GM21360 (cell line): ENCODE measurements around the gene EXOC4.
A peak's percentile ranks its signal among the peaks of the same experiment; 100 is the strongest.

Source experiments
- ATAC-seq: cut with Tn5 transposase; IDR thresholded peaks from one replicate; pipeline ENCODE4 v1.9.1; 2021; ENCODE audit warnings: mild to moderate bottlenecking, moderate library complexity; ENCODE audit not compliant: unreplicated experiment

The EXOC4 gene

DNA sequence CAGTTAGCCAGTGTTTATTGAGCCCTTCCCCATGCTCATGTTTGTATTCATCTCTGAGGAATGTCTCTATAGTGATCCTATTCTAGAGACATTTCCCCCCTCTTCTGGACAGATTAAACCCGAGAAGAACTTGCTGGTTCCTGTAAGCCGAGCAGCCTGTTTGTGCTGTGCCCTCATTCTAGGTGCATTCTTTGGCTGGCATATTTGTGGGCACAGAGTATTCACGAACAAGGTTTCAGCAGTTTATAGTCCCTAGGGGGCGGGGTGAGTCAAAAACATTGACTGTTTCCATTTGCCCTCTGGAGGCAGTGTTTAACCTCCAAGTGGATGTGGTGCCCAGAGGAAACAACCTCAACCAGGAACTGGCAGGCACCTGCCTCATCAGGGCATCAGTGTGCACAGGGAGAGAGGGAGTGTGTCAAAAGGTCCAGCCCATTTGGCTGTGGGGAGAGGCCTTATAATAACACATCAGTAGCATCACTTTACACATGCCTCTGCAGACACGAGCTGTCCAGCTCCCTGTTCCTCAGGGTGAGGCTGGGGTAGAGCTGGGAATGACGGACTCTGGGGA, 600.9 kb downstream of the EXOC4 start:
- ATAC-seq = peak; percentile 81

DNA sequence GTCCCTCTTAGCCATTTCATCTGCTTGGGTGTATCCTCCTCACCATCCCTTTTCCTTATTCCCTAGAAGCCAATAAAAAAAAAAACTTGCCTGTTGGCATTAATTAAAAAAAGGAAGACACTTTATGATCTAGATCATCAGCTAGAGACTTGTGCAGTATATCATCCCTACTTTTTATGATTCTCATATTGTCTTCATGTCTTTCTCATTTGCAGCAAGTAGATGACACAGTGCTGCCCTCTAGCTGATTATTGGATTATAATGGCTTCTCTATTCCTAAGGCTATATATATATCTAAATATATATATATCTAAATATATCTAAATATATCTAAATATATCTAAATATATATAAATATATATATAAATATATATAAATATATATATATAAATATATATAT, 601.9 kb downstream of the EXOC4 start:
- ATAC-seq = no peak

DNA sequence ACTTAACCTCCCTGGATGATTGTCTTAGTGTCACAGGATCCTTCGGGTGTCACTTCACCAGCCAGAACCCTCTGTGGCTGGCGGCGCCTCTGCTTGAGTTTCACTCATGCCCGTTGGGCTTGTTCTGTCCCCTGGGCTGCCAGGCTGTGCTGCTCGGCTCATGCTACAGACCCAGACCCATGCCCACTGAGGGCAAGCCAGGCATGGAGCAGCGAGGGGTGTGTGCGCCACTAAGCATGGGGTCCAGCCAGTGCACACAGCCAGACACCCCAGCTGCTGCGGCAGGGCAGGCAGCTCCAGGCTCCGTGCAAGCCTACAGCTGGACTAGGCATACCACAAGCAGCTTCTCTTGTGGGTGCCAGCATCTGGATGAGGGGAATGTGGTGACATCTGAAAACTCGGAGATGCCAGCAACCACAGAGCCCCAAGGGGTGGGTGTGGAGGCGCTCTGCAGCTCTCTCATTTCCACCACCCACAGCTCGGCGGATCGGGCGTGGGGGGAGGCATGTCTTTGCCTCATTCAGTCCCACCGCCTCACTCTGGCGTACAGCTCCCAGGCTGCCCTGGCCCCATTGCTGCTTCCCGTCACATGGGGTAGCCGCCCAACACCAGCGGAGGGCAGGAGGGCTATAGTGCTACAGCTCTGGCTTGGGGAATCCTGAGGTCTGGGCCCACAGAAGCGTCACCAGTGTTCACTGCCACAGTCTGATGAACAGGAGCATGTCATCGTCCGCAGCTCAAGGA, 604.7 kb downstream of the EXOC4 start:
- no peak for ATAC-seq

DNA sequence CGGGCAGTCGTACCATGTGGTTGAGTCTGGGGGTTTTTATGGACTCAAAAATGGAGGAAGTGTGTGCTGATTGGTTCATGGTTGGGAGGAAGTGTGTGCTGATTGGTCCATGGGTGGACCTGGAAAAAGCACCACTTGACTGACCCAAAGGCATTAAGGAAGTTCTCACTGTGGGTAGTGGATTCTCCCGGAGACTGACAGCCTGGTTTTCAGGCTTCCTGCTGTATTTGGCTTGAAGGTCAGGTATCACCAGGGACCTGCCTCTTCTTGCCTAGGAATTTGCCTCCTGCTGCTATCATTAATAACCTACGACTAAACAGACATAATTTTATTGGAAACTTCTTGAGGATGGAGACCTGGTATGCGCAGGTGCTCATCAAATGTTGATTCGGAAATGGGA, 605.4 kb downstream of the EXOC4 start:
- no peak for ATAC-seq

DNA sequence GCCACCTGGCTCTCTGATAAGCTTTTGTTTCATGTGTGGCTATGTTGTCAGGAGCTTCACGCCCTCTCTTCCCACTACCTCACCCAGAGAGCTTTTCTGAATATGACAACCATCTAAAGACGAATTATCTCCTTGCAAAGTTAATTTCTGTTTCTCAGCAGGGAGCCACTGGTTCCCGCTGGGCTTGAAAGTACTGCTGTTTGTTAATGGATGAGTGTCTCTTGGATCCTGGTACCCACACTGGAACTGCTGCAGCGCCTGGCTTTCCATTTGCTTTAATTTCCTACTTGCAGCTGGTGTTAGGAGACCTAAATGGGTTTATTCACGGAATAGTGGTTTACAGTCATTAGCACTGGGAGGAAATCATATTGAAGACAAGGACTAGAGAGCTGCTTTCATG, 606.4 kb downstream of the EXOC4 start:
- ATAC-seq = no peak

DNA sequence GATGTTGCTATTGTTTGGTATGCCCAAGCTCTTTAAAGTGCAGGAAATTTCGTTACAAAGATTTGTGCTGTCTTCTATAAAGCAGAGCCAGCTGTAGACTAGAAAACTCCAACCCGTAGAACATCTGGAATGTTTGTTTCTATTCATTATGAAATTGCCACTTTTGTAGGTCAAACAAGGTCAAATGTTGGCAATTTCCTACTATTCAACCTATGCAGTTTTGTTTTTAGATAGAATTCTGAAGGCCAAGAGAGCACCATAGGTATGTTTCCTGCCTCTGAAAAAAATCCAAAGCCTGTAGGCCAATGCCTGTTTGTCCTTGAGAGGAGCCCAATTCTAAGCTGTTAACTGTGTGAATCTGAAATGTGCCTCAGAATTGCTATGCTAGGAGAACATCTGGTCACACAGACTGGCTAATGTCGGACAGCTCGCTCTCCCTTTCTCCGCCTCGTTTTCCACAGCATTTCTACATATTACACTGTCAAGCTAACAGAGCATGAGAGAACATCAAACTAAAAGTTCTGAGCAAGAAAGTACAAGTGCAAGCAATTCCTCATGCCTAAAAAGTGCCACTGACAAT, 607.1 kb downstream of the EXOC4 start:
- no peak for ATAC-seq

DNA sequence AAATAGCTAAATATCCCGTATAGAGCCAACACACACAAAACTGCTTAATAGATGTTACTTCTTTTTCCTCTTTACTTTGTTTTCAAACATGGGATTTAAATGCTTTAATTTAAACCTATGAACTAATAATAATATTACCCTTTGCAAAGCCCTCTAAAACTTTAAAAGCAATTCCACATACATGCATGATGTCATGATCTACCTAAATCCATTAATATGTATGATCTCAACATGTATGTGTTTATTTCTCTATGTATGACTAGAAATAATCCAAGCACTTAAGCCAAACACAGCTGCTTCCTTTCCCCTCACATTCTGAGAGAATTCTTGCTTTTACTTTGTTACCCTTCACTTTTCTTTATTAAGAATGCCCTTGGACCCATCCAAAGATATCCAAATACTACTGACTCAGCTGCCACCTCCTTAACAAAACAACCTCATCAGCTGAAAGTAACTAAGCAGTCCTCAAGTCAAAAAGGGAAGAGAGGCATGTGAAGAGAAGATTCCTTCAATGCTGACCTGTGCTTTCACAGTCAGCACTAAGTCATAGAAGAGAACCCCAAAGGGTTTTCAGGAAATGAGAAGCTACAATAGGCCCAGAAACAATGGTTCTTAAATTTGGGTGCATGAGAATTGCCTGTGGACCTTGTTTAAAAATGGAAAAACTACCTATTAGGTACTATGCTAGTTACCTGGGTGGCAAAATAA, 607.9 kb downstream of the EXOC4 start:
- ATAC-seq = no peak

DNA sequence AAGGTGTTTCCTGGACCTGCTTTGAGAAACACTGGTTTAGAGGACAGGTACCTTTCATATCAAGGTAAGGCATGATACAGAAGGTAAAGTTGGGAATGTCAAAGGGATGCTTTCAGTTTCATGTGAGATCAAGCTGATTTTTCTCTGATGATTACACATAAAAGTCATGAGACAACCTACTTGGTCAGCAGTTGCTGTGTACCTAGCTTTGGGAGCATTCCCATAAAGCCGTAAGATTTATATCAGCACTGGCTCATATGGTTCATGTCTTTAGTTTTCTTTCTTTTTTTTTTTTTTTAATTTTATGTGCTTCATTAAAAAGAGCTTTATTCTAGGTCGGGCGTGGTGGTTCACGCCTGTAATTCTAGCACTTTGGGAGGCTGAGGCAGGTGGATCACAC, 609.0 kb downstream of the EXOC4 start:
- no peak for ATAC-seq

DNA sequence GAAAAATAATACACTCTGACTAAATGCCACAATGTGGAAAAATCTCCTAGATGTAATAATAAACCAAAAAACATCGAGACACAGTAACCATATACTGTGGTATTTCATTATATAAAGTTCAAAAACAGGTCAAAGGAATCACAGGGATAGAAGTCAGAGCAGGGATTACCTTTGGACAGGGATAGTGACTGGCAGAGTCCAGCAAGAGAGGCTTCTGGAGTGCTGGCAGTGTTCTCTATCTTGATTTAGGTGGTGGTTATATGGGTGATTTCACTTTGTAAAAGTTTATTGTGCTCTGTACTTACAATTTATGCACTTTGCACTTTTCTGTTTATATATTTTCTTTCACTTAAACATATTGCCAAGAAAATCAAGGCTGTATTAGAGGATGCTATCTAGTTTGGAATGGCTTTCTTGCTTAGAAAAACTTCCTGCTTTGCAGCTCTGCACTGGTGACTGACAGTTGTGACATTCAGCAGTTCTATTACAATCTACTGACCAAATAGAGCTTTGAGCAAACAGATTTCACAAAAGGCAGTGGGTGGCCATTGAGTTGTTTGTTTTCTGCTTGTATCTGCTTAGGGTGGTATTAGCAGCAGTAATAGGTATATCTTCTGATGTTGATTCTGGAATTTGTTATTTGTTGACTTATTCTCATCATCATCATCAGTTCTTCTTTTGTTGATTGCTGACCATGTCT, 610.6 kb downstream of the EXOC4 start:
- no peak for ATAC-seq

DNA sequence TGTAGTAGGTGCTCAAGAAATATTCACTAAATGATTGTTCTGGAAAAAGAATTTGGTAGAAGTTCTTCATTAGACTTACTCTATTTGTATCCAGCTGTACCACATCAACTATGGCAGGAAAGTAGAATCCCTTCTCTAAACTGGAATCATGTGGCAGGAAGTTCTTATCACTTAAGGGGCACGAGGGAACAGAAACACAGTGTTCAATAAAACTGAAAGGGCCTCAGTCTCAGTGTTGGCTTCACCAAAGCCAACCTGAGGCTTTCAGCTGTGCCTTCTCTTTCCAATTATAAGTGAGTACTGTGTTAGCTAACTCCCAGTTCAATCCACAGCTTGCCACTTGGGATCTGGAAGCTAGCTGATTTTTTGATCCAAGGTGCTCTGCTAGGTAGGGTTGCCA, 616.7 kb downstream of the EXOC4 start:
- ATAC-seq = no peak

DNA sequence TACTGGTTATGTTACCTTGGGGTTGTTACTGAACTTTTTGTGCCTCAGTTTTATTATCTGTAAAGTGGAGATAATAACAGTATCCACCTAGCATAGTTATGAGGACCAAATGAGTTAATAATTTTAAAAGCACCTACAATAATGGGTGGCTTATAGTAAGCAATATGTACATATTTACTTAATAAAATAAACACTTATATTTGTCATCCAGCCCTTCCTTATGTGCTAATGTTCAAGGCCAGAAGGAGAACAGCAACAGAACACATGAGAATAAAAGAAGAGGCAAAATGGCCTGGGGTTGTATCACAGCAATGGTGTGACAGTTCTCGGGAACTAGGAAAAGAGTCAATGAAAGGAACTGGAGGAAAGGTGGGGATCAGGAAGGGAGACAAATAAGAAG, 618.9 kb downstream of the EXOC4 start:
- ATAC-seq = no peak

DNA sequence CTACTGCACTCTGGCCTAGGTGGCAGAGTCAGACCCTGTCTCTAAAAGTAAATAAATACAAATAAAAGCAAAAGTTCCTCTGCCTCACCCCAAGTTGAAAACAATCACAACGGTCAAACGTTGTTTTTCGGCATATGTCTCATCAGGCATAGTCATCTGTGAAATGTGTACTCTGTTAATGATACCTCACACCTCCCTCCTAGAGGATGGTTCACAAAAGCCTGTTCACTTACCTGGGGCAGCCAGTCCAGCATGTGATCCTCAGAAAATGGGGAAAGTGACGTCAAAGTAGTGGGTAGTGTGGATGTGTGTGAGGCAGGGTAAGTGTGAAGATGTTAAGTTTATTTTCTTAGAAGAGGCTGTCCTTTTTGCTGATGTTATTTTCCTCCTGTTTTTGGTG, 620.3 kb downstream of the EXOC4 start:
- ATAC-seq = no peak

DNA sequence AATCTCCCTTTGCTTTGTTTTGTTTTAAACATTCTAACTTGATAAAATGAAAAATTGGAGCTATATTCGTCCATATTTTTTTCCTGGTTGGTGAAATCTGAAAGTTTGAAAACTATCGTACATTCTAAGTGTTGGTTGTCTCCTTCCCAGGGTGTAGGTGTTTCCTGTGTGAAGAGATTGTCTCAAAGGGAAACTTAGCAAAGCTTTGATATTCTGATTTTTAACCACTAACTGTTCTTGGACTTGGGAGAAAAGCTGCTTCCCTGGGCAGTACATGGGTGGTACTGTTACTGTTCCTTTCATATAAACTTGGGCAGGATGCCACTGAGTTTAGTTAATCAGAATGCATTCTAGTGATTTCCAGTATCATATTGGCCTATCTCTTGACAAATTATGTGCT, 620.8 kb downstream of the EXOC4 start:
- ATAC-seq = no peak

DNA sequence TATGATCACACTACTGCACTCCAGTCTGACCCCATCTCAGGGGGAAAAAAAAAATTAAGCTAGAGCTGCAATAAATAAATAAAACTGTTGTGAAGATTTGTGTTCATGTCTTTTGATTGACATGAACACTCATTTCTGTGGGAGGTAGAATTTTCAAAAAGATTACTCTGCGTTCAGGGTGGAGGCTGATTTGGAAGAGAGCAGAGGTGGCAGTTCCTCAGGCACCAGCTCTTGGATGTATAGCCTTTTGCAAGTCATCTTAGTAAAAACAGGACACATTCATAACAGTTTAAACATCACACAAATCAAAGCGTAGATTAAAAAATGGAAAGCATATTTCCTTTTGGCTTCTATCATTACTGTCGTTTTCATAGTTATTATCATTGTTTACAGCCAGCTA, 630.7 kb downstream of the EXOC4 start:
- no peak for ATAC-seq

DNA sequence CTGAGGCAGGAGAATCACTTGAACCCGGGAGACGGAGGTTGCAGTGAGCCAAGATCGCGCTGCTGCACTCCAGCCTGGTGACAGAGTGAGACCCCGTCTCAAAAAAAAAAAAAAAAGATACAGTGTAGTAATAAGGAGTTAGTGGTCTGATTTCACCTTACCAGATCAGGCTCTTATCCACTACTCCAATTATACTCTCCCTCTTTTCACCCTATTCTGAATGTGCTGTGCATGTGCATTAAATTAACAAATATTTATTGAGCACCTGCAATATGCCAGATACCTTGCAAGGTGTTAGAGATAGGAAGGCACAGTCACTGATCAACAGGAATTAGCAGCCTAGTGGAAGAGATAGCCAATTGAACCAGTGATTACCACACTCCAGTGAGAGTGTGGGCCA, 632.3 kb downstream of the EXOC4 start:
- no peak for ATAC-seq

DNA sequence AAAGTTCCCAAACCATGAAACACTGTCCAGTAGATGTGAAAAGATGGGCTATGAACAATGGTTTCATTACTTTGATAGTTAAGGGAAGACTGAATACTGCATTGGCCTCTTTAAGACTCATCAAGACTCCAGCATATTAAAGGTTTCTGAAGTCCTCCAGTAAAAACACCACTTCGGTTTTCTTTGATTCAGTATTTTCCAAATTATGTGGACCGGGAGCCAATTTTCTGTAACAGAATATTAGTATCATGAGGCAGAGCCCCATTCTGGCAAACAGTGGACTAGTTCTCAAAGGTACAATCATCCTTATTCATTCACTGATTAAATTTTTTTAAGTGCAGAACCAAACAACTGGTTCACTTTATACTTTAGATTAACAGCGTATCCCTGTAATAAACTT, 633.2 kb downstream of the EXOC4 start:
- no peak for ATAC-seq

DNA sequence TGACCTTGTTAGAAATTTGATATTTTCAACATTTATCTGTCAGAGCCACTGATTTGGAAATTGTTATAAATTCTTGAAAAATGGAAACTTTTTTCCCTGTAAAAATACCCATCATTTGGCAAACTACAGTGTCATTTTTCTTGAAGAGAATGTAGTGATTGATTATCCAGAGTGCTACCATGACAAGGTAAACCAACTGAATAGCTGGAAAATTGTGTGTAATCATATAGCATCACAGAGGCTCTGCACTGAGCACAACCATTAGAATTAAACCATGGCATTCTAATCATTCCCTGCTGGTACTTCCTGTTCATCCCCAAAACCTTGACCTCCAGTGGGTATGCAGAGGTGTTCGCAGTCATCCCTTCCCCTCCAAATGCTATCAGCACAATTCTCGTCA, 633.9 kb downstream of the EXOC4 start:
- no peak for ATAC-seq

DNA sequence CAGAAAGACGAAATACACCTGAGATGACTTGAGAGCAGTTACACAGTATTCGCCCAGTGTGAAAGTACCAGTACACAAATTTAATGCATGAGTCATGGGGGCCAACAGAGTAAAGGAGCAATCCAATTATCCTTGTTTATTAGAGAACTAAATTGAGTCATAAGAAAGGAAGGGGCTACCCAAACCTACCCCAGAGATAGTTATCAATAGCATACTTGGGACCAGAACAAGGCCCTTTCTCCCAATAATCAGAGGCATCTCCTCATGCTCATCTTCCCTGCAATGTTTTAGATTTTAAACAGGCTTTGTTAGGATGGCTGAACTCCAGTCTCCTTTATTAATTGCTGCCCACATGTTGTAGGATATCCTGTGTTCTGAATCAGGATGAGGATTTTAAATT, 634.6 kb downstream of the EXOC4 start:
- no peak for ATAC-seq

DNA sequence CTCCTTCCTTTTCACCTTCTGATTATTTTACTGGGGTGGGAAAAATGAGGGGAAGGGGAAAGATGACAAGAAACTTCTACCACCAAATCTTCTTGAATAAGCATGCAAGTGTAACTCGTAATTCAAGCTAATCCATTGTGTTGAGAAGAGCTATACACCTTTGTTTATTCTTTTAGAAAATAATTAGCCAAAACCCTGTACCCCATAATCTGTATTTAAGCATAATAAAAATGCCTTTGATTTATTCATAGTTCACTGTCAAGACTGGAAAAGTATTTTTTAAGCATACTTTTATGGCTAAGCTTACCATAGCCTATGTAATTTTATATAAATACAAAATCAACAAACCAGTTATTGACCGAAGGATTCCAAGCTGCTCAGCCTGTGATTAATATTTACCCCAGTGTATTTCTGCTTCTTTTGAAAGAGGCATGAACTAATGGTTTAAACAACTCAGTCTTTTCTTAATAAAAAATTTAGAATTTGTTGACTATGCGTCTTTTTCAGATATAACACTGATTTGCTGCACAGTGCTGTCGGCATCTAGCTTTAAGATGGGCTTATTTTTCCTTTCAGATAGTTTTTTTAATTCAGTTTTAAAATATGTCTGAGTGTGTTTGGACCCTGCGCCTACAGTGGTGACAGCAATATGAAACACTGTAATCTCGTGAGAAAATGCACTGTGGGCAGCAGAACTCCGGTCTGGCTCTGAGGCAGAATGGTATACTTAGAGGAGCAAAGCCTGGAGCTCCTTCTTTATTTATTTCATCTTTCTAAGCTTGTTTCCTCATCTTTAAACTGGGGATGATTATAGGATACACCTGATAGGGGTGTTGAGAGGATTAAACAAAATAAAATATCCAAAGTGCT, 635.4 kb downstream of the EXOC4 start:
- ATAC-seq = no peak

DNA sequence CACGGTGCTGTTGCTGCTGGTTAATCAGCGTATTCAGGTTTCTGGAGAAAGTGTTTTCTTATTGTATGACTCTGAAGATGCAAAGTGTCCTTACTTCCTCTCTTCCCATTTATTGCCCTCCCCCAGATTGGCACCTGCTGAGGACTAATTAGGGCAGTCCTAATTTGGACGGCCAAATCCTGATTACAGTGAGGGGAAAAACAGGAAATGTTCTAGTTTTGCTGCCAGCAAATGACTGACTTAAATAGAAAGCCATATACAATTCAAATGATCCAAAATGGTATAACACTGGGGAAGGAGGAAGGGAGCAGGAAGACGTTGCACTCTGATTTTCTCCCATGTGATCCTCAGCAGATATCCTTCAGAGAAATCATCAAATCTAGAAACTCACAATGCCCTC, 651.9 kb downstream of the EXOC4 start:
- no peak for ATAC-seq
